Epithelial cell of esophagus (primary cell): ENCODE data around the gene PHOSPHO1.

ENCODE experiments used
- DNase-seq: peaks from one replicate; pipeline ENCODE4 v3.0.0; 2010; ENCODE audit warnings: low read depth
- H3K4me3 ChIP-seq: 2 replicates; pipeline ENCODE4 v1.5.1; 2011; ENCODE audit warnings: mild to moderate bottlenecking, low read length, control low read depth
- TF ChIP-seq, protein P1 (sequence below): IDR thresholded peaks from 2 replicates; pipeline ENCODE4 v1.5.1; 2011; ENCODE audit warnings: low read depth, mild to moderate bottlenecking, low read length, control low read depth, inconsistent platforms; ENCODE audit not compliant: insufficient read depth; ENCODE audit errors: missing control alignments

The PHOSPHO1 gene

GRCh38 chr17:49210158-49211029 lies 20.2 kb downstream of the PHOSPHO1 start, which contains the start of the genes ABI3 and GNGT2:
ABI3 (plus strand) TSS chr17:49210707; CDS start chr17:49210725, 18 bp downstream.
GNGT2 (minus strand) TSS chr17:49210574; CDS start chr17:49207422, 3,152 bp downstream.
- TF ChIP-seq, protein P1, sequence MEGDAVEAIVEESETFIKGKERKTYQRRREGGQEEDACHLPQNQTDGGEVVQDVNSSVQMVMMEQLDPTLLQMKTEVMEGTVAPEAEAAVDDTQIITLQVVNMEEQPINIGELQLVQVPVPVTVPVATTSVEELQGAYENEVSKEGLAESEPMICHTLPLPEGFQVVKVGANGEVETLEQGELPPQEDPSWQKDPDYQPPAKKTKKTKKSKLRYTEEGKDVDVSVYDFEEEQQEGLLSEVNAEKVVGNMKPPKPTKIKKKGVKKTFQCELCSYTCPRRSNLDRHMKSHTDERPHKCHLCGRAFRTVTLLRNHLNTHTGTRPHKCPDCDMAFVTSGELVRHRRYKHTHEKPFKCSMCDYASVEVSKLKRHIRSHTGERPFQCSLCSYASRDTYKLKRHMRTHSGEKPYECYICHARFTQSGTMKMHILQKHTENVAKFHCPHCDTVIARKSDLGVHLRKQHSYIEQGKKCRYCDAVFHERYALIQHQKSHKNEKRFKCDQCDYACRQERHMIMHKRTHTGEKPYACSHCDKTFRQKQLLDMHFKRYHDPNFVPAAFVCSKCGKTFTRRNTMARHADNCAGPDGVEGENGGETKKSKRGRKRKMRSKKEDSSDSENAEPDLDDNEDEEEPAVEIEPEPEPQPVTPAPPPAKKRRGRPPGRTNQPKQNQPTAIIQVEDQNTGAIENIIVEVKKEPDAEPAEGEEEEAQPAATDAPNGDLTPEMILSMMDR = no peak
- DNase-seq = no peak
- H3K4me3 ChIP-seq = no peak within 1 kb of the TSS

DNA sequence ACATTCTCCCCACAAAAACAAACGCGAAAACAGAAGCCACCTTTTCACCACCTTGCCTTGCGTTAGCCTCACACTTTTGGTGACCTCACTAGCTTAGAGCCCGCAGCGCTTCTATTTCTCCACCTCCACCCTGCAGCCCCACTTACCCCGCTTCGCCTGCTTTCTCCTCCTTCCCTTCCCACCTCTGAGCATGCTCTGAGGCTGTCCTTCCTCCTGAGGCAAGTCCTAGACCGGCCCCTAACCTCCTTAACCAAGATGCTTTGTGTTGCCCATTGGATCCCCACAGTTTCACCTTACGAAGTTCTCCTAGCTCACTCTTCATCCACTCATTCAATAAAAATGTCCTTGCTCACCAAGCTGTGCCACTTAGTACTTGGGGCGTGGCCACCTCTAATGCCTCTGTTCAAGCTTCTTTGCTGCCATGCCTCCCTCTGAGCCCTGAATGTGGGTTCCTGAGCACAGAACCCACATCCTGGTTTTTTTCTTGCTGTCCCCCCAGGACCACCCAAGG lies 21.5 kb downstream of the PHOSPHO1 start:
- H3K4me3 ChIP-seq = no peak overlapping the region
- peak; percentile 38 for DNase-seq

GRCh38 chr17:49204516-49204915 lies 26.1 kb downstream of the PHOSPHO1 start:
- DNase-seq = no peak
- TF ChIP-seq, protein P1 = no peak
- H3K4me3 ChIP-seq = no peak overlapping the region

More for the DNA sequence above, 21.5 kb downstream of the PHOSPHO1 start:
- TF ChIP-seq, protein P1 = no peak

- no peak overlapping the region for H3K4me3 ChIP-seq
- TF ChIP-seq, protein P1 = no peak
- DNase-seq = no peak
These were observed 26.8 kb downstream of the PHOSPHO1 start for GRCh38 chr17:49203796-49204195.

DNA sequence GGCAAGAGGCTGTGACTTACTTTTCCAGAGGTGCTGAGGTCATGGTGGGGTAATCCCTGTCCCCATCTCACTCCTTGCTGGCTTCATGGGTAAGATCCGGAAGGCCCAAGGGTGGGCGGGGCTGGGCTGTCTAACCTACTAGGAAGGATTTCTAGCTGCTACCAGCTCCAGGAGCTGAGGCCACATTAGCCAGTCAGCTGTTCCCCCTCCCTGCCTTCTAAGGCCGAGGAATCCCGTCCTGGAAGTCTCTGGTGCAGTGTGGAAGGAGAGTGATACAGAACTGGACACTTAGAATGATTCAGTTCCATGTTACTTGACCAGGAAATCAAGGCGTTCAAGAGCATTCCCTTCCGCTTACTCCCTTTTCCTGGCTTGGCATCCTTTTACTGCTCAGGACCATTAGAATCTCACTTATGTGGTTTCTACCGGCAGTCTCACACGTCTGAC lies 29.1 kb downstream of the PHOSPHO1 start:
- TF ChIP-seq, protein P1 = no peak
- peak; percentile 15 for DNase-seq
- no peak overlapping the region for H3K4me3 ChIP-seq

DNA sequence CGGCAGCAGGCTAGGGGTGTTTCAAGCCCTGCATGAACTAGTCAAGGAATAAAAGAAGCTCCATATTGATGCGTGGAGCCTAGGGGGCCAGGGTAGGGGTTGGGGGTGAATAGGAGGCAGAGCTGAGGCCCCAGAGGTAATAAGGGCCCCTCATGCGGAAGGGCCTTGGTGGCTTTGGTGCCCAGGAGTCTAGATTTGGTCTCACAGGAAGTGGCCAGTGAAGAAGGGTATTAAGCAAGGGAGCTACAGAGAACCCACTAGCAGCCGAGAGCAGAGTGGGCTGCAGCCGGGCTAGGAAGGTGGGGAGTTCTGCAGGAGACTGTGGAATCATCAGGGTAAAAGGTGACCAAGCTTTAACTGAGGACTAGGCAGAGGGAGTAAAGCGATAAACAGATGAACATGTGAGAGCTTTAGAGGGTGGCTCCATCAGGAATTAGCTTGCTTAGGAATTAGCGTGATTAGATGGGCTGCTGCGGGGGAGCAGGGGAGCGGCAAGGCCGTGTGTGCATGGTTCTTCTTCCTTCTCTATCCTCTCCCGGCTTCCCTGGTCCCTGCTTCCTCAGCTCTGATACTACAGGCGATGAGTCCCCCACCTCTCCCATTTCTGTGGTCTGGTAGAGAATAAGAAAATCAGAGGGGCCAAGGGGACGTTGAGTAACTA lies 30.0 kb downstream of the PHOSPHO1 start:
- no peak for DNase-seq
- no peak overlapping the region for H3K4me3 ChIP-seq
- TF ChIP-seq, protein P1 = no peak
